ENCODE measurements around the gene MTHFS. TPM values are rescaled to one million over a fixed set of nuclear protein-coding genes. Genes with fewer than 3 reads are reported as not detected.

MTHFS gene
- total RNA-seq, 2 experiments from 2014 or later = 27.3 to 28.4 TPM

GRCh38 chr15:79812541-79812940 is 84.3 kb downstream of the MTHFS start:
- H3K36me3 Mint-ChIP-seq (ENCODE audit: low read depth) = no peaks in the 10 kb centered on the region
- no peaks in the 10 kb centered on the region for H3K4me1 Mint-ChIP-seq (ENCODE audit: low read depth)
- no peaks in the 10 kb centered on the region for H3K9me3 Mint-ChIP-seq
- no peak for TF ChIP-seq CTCF (IDR thresholded peaks at IDR 0.05)
- no peak overlapping the region for H3K27ac Mint-ChIP-seq
- H3K27me3 Mint-ChIP-seq = peaks cover 2% of the 10 kb centered on the region
- intact Hi-C loops (cut with micrococcal nuclease) = no loop called here
- DNase-seq (no peak), ATAC-seq (no peak)
- ChIA-PET CTCF (no interaction called here), POLR2A (no interaction called here)
- H3K4me3 Mint-ChIP-seq = no peak overlapping the region

GRCh38 chr15:79811406-79812405 is 85.1 kb downstream of the MTHFS start:
- intact Hi-C loops (cut with micrococcal nuclease) = no loop called here
- Mint-ChIP-seq H3K36me3 (ENCODE audit: low read depth) (no peaks in the 10 kb centered on the region), H3K27me3 (peaks cover 2% of the 10 kb centered on the region), H3K4me1 (ENCODE audit: low read depth) (no peaks in the 10 kb centered on the region), H3K4me3 (no peak overlapping the region), H3K9me3 (no peaks in the 10 kb centered on the region), H3K27ac (no peak overlapping the region)
- DNase-seq (no peak), ATAC-seq (no peak)
- ChIA-PET CTCF (no interaction called here), POLR2A (no interaction called here)
- TF ChIP-seq CTCF (IDR thresholded peaks at IDR 0.05) = no peak

GRCh38 chr15:79804838-79805237 is 92.0 kb downstream of the MTHFS start:
- intact Hi-C loops (cut with micrococcal nuclease) = no loop called here
- POLR2A ChIA-PET = no interaction called here
- no peak for TF ChIP-seq CTCF (IDR thresholded peaks at IDR 0.05)
- Mint-ChIP-seq H3K4me1 (ENCODE audit: low read depth) (no peaks in the 10 kb centered on the region), H3K9me3 (no peaks in the 10 kb centered on the region), H3K36me3 (ENCODE audit: low read depth) (no peaks in the 10 kb centered on the region), H3K4me3 (no peak overlapping the region), H3K27me3 (peaks cover 7% of the 10 kb centered on the region), H3K27ac (no peak overlapping the region)
- CTCF ChIA-PET = no interaction called here
- no peak for ATAC-seq
- no peak for DNase-seq

GRCh38 chr15:79798311-79798710 is 98.5 kb downstream of the MTHFS start:
- Mint-ChIP-seq H3K27me3 (peaks cover 4% of the 10 kb centered on the region), H3K9me3 (no peaks in the 10 kb centered on the region), H3K4me3 (no peak overlapping the region), H3K36me3 (ENCODE audit: low read depth) (no peaks in the 10 kb centered on the region), H3K4me1 (ENCODE audit: low read depth) (no peaks in the 10 kb centered on the region), H3K27ac (no peak overlapping the region)
- ChIA-PET POLR2A (no interaction called here), CTCF (interaction anchor here (1.2 kb wide), 1 partner anchor 195 kb away, joined by 3 read pairs; no protein-coding TSS in a partner anchor)
- DNase-seq (no peak), ATAC-seq (no peak)
- no peak for TF ChIP-seq CTCF (IDR thresholded peaks at IDR 0.05)
- intact Hi-C loops (cut with micrococcal nuclease) = no loop called here

Other genes starting within 250 kb of the MTHFS start
- 10 to 100 TPM; 47.1 to 47.9 TPM for gene BCL2A1, start 74.2 kb upstream of the MTHFS start, total RNA-seq
- 10 to 100 TPM; 29.6 to 30.7 TPM for gene ZFAND6, start 162.7 kb upstream of the MTHFS start, total RNA-seq